Activated T-cell treated with anti-CD3 and anti-CD28 coated beads, Interleukin-2, amount 50 U/mL, for 1 hour (primary cell): ENCODE data around the gene EVX2.

ENCODE experiments used
- DNase-seq: peaks from one replicate; pipeline ENCODE4 v3.0.0-alpha.2; 2020

EVX2 gene

GRCh38 chr2:176106581-176107539, 23.1 kb upstream of the EVX2 start, which contains the start of gene HOXD11:
TSS of gene HOXD11 (plus strand) at chr2:176107280. CDS start at chr2:176107356, 76 bp downstream.
- DNase-seq, result peak; percentile 28

GRCh38 chr2:176105730-176106580, 22.2 kb upstream of the EVX2 start:
- peak; percentile 17 for DNase-seq

- no peak for DNase-seq
These were observed 21.4 kb upstream of the EVX2 start for GRCh38 chr2:176105078-176105729.

GRCh38 chr2:176104316-176105077, 20.7 kb upstream of the EVX2 start:
- DNase-seq, result no peak

- DNase-seq, result no peak
These were observed 20.1 kb upstream of the EVX2 start for GRCh38 chr2:176103742-176104315.

GRCh38 chr2:176103194-176103593, 19.4 kb upstream of the EVX2 start:
- no peak for DNase-seq

- DNase-seq, result no peak
These were observed 18.6 kb upstream of the EVX2 start for GRCh38 chr2:176102309-176102866.

- DNase-seq, result no peak
These were observed 18.1 kb upstream of the EVX2 start for GRCh38 chr2:176101842-176102241.

GRCh38 chr2:176101216-176101830, 17.6 kb upstream of the EVX2 start:
- no peak for DNase-seq

- DNase-seq, result no peak
These were observed 16.9 kb upstream of the EVX2 start for GRCh38 chr2:176100547-176101140.

- DNase-seq, result peak; percentile 18
These were observed 16.2 kb upstream of the EVX2 start, which contains the start of gene HOXD12 for GRCh38 chr2:176099728-176100546. TSS of gene HOXD12 (plus strand) at chr2:176099795. CDS start at chr2:176099802, 7 bp downstream.

GRCh38 chr2:176099159-176099727, 15.5 kb upstream of the EVX2 start:
- DNase-seq, result no peak

GRCh38 chr2:176098366-176099158, 14.8 kb upstream of the EVX2 start:
- no peak for DNase-seq

GRCh38 chr2:176097820-176098365, 14.1 kb upstream of the EVX2 start:
- DNase-seq, result no peak

GRCh38 chr2:176096986-176097819, 13.4 kb upstream of the EVX2 start:
- DNase-seq, result peak; percentile 65

GRCh38 chr2:176096243-176096985, 12.7 kb upstream of the EVX2 start:
- no peak for DNase-seq
